ENCODE data around the gene ADAM10. TPM values are rescaled to one million over a fixed set of nuclear protein-coding genes. Genes with fewer than 3 reads are reported as not detected.

The ADAM10 gene
- total and polyA plus RNA-seq, 8 donors, result 5.8 to 159 (median 17.2) TPM

GRCh38 chr15:58611731-58612676, 137.5 kb downstream of the ADAM10 start:
- Histone ChIP-seq H3K9me3 (peaks cover 3 to 23% (median 11%) of the 10 kb centered on the region in 4 donors), H3K36me3 (peaks cover 0 to 49% (median 43%) of the 10 kb centered on the region in 4 donors), H3K4me3 (no peak overlapping the region), H3K27me3 (no peaks in the 10 kb centered on the region), H3K27ac (peak overlapping the region in 4 of 5 donors; percentile 39 to 56 (median 50)), H3K4me1 (peaks cover 0 to 14% (median 10%) of the 10 kb centered on the region in 4 donors)
- intact Hi-C loops (cut with DNase I; ENCODE audit: low total_unique reads), result no loop called here
- peak; percentile 54 to 68 for DNase-seq
- TF ChIP-seq POLR2AphosphoS5 (IDR thresholded peaks at IDR 0.05) (peak in 2 of 3 donors; percentile 33 to 43), EP300 (IDR thresholded peaks at IDR 0.05) (no peak)
- WGBS, 5 donors, result 58 to 70% (median 68%) methylated on average over 6 of the region's 6 CpGs

DNA sequence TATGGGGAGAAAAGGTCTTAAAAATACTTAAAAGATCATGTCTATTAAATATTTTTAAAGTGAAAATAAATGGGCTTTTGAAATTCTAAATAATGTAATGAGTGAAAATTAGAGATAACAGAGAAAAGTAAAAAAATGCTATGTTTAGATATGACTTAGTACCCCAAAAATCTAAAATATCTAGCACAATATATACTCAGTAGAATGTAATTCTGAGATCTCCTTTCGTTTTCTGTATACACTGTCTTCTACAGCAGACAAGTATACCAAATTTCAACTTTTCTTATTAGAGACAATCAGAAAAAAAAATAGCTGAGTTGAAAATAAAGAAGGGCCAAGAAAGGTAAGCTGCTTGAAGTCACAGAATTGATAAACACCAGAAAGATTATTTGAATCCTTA, 140.8 kb downstream of the ADAM10 start:
- Histone ChIP-seq H3K4me3 (no peak overlapping the region), H3K36me3 (peaks cover 0 to 32% (median 26%) of the 10 kb centered on the region in 4 donors), H3K4me1 (peaks cover 0 to 21% (median 19%) of the 10 kb centered on the region in 4 donors), H3K27ac (no peak overlapping the region), H3K27me3 (no peaks in the 10 kb centered on the region), H3K9me3 (peaks cover 0 to 3% (median 2%) of the 10 kb centered on the region in 4 donors)
- TF ChIP-seq, protein P1, sequence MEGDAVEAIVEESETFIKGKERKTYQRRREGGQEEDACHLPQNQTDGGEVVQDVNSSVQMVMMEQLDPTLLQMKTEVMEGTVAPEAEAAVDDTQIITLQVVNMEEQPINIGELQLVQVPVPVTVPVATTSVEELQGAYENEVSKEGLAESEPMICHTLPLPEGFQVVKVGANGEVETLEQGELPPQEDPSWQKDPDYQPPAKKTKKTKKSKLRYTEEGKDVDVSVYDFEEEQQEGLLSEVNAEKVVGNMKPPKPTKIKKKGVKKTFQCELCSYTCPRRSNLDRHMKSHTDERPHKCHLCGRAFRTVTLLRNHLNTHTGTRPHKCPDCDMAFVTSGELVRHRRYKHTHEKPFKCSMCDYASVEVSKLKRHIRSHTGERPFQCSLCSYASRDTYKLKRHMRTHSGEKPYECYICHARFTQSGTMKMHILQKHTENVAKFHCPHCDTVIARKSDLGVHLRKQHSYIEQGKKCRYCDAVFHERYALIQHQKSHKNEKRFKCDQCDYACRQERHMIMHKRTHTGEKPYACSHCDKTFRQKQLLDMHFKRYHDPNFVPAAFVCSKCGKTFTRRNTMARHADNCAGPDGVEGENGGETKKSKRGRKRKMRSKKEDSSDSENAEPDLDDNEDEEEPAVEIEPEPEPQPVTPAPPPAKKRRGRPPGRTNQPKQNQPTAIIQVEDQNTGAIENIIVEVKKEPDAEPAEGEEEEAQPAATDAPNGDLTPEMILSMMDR (IDR thresholded peaks at IDR 0.05), result no peak
- TF ChIP-seq POLR2AphosphoS5 (IDR thresholded peaks at IDR 0.05), result no peak
- TF ChIP-seq EP300 (IDR thresholded peaks at IDR 0.05), result no peak
- no peak for TF ChIP-seq POLR2A (IDR thresholded peaks at IDR 0.05)
- intact Hi-C loops (cut with DNase I; ENCODE audit: low total_unique reads), result no loop called here
- 76 to 88% (median 80%) methylated on average over 1 of the region's 1 CpG for WGBS, 5 donors
- DNase-seq, result no peak

- peak in 1 of 2 donors; percentile 4 for DNase-seq
- WGBS, 5 donors, result 77 to 83% (median 79%) methylated on average over 5 of the region's 5 CpGs
- no peaks in the 10 kb centered on the region for H3K9me3 ChIP-seq
- intact Hi-C loops (cut with DNase I; ENCODE audit: low total_unique reads), result no loop called here
- no peak overlapping the region for H3K27ac ChIP-seq
- no peak overlapping the region for H3K4me3 ChIP-seq
- TF ChIP-seq POLR2AphosphoS5 (IDR thresholded peaks at IDR 0.05) (no peak), POLR2A (IDR thresholded peaks at IDR 0.05) (no peak)
- TF ChIP-seq, protein P1 (IDR thresholded peaks at IDR 0.05), result no peak
- no peaks in the 10 kb centered on the region for H3K27me3 ChIP-seq
- peaks cover 0 to 34% (median 25%) of the 10 kb centered on the region in 4 donors for H3K36me3 ChIP-seq
- H3K4me1 ChIP-seq, result peaks cover 0 to 21% (median 19%) of the 10 kb centered on the region in 4 donors
Measured at GRCh38 chr15:58608129-58608590, 141.3 kb downstream of the ADAM10 start.

- Histone ChIP-seq H3K27me3 (no peaks in the 10 kb centered on the region), H3K36me3 (peaks cover 0 to 40% (median 26%) of the 10 kb centered on the region in 4 donors), H3K9me3 (no peaks in the 10 kb centered on the region), H3K4me1 (peaks cover 0 to 10% (median 10%) of the 10 kb centered on the region in 4 donors), H3K4me3 (no peak overlapping the region), H3K27ac (no peak overlapping the region)
- 77 to 87% (median 83%) methylated on average over 4 of the region's 4 CpGs for whole genome bisulfite sequencing, 5 donors
- TF ChIP-seq POLR2AphosphoS5 (IDR thresholded peaks at IDR 0.05) (no peak), EP300 (IDR thresholded peaks at IDR 0.05) (no peak), POLR2A (IDR thresholded peaks at IDR 0.05) (no peak)
- TF ChIP-seq, protein P1 (IDR thresholded peaks at IDR 0.05), result no peak
- no peak for DNase-seq
- intact Hi-C loops (cut with DNase I; ENCODE audit: low total_unique reads), result no loop called here
Measured at GRCh38 chr15:58606577-58607080, 142.9 kb downstream of the ADAM10 start.

Measured in stomach (tissue), 9 donors.